ENCODE data around the gene NQO1.

The NQO1 gene

GRCh38 chr16:69706256-69706974, 19.9 kb downstream of the NQO1 start:
- DNase-seq: no peak

GRCh38 chr16:69703638-69704037, 22.7 kb downstream of the NQO1 start:
- no peak for DNase-seq

- no peak for DNase-seq
Observed at GRCh38 chr16:69701866-69702265, 24.5 kb downstream of the NQO1 start.

- no peak for DNase-seq
Observed at GRCh38 chr16:69701452-69701851, 24.9 kb downstream of the NQO1 start.

GRCh38 chr16:69699915-69700314, 26.4 kb downstream of the NQO1 start:
- no peak for DNase-seq

GRCh38 chr16:69698404-69698803, 28.0 kb downstream of the NQO1 start:
- no peak for DNase-seq

- no peak for DNase-seq
Observed at GRCh38 chr16:69693916-69694315, 32.4 kb downstream of the NQO1 start.

- DNase-seq: no peak
Observed at GRCh38 chr16:69691980-69692911, 34.1 kb downstream of the NQO1 start.

GRCh38 chr16:69688589-69688988, 37.8 kb downstream of the NQO1 start:
- DNase-seq: no peak

- no peak for DNase-seq
Observed at GRCh38 chr16:69680358-69680757, 46.0 kb downstream of the NQO1 start.

- DNase-seq: no peak
Observed at GRCh38 chr16:69672998-69673713, 53.2 kb downstream of the NQO1 start.

GRCh38 chr16:69672315-69672997, 53.9 kb downstream of the NQO1 start:
- no peak for DNase-seq

GRCh38 chr16:69669577-69669976, 56.8 kb downstream of the NQO1 start:
- DNase-seq: no peak

- no peak for DNase-seq
Observed at GRCh38 chr16:69663846-69664245, 62.5 kb downstream of the NQO1 start.

GRCh38 chr16:69662901-69663300, 63.5 kb downstream of the NQO1 start:
- no peak for DNase-seq

- DNase-seq: no peak
Observed at GRCh38 chr16:69660166-69660565, 66.2 kb downstream of the NQO1 start.

All from NCI-H187 (cell line).